HG02973 (cell line): Measurements from ENCODE around the gene AKR7A3.
"Not testable (repeated sequence)": the region's sequence is repeated elsewhere in the genome, so short reads cannot be mapped to it uniquely, and the experiment has no call there.

Source experiments
- ATAC-seq: cut with Tn5 transposase; IDR thresholded peaks from one replicate; pipeline ENCODE4 v1.9.1; 2021; ENCODE audit warnings: moderate library complexity; ENCODE audit not compliant: unreplicated experiment

The AKR7A3 gene

DNA sequence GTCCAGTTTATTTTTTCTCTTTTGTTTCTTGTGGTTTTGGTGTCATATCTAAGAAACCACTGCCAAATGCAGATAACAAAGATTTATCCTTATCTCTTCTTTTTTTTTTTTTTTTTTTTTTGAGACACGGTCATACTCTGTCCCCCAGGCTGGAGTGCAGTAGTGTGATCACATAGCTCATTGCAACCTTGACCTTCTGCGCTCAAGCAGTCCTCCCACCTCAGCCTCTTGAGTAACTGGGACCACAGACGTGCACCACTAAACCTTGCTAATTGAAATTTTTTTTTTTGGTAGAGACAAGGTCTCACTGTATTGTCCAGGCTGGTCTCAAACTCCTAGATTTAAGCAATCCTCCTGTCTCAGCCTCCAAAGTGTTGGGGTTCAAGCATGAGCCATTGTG is 32.5 kb upstream of the AKR7A3 start:
- ATAC-seq: no peak

DNA sequence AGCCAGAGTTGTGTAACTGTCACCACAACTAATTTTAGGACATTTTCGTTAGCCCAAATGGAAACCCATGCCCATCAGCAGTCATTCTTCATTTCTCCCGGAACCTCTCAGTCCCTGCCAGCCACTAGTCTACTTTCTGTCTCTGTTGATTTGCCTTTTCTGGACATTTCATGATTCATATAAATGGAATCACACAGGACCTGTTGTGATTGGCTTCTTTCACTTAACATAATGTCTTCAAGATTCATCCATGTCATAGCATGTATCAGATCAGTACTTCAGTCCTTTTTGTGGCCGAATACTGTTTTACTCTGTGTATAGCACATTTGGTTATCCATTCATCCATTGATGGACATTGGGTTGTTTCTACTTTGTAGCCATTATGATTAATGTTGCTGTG is 30.6 kb upstream of the AKR7A3 start:
- ATAC-seq: no peak

DNA sequence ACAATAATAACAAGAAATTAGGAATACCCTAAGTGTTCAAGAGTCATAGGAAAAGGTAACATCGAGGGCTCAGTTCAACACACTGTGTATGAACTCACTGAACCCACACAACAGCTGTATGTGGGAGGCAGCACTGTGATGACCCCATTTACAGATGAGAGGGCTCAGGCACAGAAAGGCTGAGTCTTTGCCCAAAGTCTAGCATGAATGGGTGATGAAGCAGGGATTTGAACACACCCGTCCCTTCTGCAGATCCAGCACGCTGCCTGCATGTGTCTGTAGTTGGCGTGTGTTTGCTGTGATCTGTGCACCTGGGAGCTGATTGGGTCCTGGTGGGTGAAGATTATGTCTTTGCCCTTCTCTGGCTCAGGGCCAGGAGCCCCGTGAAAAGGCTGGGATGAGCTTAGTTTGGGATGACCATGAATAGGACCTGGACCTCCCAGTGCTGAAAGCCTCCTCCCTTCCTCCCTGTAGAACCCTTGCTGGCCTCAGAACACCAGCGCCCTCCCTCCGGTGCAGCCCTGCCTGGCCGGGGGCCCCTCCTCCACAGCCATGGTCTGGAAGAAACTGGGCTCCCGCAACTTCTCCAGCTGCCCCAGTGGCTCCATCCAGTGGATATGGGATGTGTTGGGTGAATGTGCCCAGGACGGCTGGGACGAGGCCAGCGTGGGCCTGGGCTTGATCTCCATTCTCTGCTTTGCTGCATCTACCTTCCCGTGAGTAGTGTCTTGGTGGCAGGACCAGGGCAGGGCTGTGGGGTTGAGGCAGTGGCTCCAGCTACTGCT is 28.7 kb upstream of the AKR7A3 start:
- ATAC-seq: no peak

GRCh38 chr1:19315378-19316198 is 27.0 kb upstream of the AKR7A3 start:
- no peak for ATAC-seq

GRCh38 chr1:19313961-19314882 is 25.7 kb upstream of the AKR7A3 start:
- no peak for ATAC-seq

DNA sequence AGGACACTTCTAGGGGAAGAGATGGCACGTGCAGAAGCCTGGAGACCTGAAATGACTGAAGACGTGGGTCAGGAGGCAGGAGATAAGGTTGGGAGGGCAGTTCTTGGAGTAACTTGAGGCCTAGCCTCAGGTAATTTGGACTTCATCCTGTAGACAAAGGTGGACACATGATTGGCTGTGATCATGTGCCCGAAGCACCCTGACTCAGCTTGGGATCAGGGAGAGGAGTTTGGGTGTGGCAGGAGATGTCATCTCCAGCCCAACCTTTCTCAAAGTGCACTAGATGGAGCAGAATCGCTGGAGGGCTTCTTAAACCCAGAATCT is 25.0 kb upstream of the AKR7A3 start:
- no peak for ATAC-seq

DNA sequence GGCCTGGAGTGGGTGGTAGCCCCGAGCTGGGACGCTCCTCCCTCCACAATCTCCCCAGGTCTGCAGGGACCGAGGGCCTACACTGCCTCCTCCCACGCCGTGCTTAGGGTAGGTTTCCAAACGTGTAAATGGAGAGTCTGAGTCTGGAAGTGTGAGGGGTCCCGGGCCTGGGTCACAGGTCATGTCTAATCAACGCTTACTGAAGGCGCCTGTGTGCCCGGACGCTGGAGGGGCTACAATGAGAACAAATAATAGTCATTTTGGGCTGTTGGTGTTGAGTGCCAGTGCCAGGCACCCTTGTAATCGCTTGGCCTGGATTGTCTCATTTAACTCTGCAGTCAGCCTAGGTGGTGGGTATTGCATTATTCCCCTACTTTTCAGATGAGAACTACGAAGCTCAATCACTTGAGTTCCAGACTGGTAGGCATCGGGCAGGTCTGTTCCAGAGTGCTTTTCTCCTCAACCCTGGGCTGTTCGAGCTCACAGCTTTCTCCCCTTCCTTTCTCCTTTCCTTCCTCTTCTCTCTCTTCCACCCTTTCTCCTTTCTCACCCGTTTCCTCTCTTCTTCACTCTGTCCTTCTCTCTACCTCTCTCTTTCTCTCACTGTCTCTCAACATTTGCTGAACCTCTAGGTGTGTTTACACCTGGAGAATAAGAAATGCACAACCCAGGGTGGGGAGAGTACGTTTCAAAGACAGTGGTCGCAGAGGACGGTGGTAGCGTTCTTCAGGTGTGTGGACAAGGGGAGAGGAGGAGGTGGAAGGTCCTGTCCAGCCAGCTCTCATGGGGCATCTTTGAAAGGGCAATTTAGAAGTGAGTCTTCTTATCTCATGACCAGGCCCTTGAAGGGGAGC is 24.4 kb upstream of the AKR7A3 start:
- peak; percentile 18 for ATAC-seq

DNA sequence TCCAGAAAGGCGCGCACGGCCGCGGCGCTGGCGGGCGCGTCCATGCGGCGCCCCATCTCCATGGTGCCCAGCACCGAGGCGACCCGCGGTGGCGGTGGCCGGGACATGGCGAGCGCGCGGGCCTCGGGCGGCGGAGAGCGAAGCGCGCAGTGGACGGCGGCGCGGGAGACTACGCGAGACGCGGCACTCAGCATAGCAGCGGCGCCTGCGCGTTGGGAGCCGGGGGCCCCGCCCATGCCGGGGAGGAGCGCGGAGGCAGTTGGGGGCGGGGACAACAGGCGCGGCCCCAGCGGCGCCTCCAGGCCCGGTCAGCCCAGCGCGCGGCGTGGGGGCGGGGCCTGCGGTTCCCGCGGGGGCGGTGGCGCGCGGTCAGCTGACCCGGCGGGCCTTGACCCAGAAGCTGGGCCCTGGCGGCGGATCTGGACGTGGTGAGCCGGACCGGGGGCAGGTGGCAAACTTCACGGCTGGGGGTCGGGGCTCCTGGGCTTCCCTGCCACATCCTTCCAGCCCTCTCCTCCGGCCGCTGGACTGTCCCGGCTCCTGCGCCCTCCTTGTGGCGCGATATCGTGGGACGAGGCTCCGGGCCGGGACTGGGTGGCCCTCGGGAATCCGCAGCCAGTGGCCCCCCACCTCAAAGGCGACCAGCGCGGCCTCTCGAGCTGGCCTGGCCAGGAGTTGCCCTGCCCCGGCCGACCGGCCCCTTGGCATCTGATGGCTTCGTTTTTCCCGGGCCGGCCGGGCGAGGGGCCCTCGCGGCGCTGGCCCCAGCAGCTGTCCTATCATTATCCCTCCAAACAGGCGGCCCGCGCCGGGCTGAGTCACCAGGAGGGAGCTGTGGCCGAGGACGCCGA is 23.6 kb upstream of the AKR7A3 start, which contains the start of the genes AKR7A2 and SLC66A1:
Gene AKR7A2, minus strand, starts transcription at position 214 of the 851 bp plus-strand sequence. Its CDS starts 20 bp downstream, at position 194.
Gene SLC66A1, plus strand, starts transcription at position 396 of the 851 bp plus-strand sequence. CDS start 5,352 bp downstream, outside the sequence.
- peak; percentile 70 for ATAC-seq

- peak; percentile 12 for ATAC-seq
Observed at GRCh38 chr1:19311503-19311930, 22.9 kb upstream of the AKR7A3 start.

DNA sequence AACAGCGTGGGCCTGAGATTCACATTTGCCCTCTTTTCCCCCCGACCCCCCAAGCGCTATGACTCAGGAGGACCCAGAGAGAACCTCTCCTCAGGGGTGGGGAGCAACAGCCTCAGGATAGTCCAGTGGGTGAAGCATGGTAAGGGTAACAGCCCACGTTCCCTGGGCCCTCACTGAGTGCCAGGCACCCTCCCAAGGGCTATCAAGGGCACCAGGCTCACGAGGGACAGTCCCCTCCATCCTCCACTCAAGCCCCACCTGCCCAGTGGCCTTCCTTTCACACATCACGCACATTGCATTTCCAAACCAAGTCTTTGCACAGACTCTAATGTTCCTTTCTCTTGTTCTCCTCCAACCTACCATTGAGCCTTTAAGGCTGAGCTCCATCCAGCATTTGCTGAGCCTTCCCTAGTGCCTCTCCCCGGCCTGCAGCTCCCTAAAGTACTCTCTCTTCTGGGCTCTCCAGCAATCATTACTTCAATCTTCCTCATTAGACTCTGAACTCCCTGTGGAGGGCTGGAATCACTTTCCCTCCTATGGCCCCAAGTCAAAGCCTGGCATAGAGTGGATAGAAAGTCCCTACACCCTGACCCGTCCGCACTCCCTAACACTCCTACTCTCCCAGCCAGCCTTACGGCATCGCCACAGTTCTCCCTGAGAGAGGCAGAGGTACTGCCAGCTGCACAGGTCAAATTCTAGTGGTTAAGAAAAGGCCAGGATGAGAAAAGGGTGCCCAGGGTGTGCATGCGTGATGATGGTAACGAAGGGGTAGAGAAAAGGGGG is 22.3 kb upstream of the AKR7A3 start:
- ATAC-seq: no peak

DNA sequence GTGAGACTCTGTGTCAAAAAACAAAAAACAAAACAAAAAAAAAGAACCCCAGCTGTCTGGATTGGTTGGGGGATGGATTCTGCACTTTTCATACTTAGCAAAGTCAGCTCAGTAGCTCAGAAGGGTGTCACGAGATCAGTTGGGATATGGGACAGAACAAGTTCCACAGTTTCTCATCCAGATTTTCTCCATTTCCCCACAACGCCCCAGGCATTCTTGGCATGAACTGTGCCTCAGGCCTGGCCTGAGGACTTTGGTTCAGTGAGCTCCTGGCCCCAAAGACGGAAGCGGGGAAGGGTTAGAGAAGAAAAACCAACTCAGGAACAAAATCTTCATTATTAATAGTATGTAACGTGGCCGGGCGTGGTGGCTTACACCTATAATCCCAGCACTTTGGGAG is 21.5 kb upstream of the AKR7A3 start:
- ATAC-seq: no peak

- ATAC-seq: no peak
Observed at GRCh38 chr1:19309123-19309813, 20.7 kb upstream of the AKR7A3 start.

- no peak for ATAC-seq
Observed at GRCh38 chr1:19308509-19308907, 19.9 kb upstream of the AKR7A3 start.

DNA sequence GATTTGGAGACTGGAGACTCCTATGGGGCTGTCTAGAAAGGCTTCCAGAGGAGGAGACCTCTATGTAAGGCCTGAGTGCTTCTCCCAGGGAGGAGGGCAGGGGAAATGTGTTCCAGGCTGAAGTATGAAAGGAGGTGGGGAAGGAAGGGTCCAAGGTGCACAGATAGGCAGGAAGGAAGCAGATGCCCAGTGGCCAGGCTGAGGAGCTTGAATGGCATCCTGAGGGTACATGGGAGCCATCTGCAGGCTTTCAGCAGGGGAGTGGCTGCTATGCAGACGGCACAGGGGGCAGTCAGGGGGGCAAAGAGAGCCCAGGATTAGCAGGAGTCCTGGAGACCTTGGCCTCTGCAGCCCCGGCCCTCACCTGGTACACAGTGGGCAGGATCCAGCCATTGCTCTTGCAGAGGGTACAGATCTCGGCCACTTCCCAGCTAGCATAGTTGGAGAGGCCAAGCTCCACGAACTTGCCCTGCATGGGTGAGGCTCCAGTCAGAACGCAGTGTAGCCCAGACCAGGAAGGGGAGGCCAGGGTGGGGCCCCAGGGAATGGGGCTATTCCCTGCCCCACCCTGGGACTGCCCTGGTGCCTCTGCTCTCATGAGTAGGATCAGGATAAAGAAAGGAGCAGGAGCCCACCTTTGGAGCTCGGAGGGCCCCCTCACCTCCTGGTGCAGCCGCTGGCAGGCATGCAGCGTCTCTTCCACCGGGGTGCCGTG is 19.4 kb upstream of the AKR7A3 start:
- no peak for ATAC-seq

DNA sequence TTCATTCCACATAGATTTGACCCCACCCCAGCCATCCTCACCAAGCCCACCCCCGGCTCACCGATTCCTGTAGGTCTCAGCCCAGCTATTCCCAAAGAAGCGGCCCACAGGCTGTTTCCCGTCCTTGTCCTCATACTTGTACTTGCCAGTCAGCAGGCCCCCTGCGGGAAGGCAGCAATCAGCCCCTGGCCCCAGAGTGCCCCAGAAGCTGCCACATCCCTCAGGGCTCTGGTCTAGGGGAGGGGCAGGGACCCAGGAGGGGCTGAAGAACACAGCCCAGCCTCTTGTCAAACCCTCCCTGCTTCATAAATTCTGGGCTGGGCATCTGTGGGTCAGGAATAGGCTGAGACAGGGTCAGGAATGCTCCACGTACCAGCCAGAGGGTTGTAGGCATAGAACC is 18.4 kb upstream of the AKR7A3 start:
- no peak for ATAC-seq

DNA sequence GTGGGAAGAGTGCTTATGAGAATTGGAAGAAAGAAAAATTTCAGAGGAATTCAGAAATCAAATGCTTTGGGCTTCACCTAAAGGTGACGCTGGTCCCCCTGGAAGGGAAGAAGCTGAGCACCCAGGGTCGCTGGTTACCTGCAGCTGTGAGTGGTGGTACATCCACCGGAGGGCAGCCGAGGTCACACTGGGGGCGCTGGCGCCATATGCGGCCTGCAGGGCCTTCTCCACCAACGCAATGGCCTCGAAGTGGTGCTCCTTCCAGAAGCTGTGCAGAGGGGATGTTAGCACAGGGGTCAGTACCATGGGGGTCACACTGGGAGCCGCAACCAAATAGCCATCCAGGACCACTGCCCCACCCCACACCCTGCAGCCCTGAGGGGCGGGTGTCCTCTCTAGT is 17.3 kb upstream of the AKR7A3 start:
- no peak for ATAC-seq

- ATAC-seq: not testable (repeated sequence)
Observed at GRCh38 chr1:19304081-19304480, 15.5 kb upstream of the AKR7A3 start.
